Coronary artery (tissue), 2 donors: ENCODE results near the gene CASK.
"Not testable (repeated sequence)": the region's sequence is repeated elsewhere in the genome, so short reads cannot be mapped to it uniquely, and the experiment has no call there.

ENCODE experiments used
- DNase-seq: peaks from one replicate; pipeline ENCODE4 v3.0.0-alpha.2; 2017; ENCODE audit warnings: low spot score
- H3K27ac ChIP-seq, 2 donors: fragments of 200-600 bp; sonication (generic); one replicate each; pipeline ENCODE4 v1.5.1; 2016 to 2019
- H3K4me3 ChIP-seq: fragments of 200-600 bp; sonication (generic); 2 replicates; pipeline ENCODE4 v1.5.1; 2016; ENCODE audit warnings: mild to moderate bottlenecking, moderate library complexity
- TF ChIP-seq, protein P1 (sequence below): fragments of 200-600 bp; sonication (generic); IDR thresholded peaks from one replicate; pipeline ENCODE4 v1.5.1; 2019; ENCODE audit warnings: antibody characterized with exemption

The CASK gene

DNA sequence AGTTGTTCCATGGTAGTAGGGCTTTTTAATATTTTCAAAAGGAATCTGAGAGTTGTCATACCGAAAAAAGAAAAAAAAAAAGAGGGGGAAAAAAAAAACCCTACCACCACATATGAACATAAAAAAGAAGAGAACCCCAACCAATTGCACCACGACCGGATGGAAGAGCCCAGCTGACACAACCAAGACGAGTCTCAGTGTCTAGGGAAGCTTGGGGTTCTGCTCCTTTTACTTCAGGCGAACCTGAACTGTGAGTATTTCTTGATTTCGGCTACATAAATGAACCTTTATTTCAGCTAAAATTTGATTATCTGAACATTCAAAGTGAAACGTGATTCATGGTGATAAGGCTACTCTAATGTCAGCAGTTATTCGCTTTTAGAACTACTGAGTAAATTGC, 234.5 kb downstream of the CASK start, which contains the start of gene GPR34:
Gene GPR34 (plus strand): TSS at position 139 of the 400 bp plus-strand sequence. CDS start 6,661 bp downstream, outside the sequence.
- TF ChIP-seq, protein P1, sequence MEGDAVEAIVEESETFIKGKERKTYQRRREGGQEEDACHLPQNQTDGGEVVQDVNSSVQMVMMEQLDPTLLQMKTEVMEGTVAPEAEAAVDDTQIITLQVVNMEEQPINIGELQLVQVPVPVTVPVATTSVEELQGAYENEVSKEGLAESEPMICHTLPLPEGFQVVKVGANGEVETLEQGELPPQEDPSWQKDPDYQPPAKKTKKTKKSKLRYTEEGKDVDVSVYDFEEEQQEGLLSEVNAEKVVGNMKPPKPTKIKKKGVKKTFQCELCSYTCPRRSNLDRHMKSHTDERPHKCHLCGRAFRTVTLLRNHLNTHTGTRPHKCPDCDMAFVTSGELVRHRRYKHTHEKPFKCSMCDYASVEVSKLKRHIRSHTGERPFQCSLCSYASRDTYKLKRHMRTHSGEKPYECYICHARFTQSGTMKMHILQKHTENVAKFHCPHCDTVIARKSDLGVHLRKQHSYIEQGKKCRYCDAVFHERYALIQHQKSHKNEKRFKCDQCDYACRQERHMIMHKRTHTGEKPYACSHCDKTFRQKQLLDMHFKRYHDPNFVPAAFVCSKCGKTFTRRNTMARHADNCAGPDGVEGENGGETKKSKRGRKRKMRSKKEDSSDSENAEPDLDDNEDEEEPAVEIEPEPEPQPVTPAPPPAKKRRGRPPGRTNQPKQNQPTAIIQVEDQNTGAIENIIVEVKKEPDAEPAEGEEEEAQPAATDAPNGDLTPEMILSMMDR = no peak
- no peak for DNase-seq
- Histone ChIP-seq H3K27ac (peak within 1 kb of the TSS in 1 of 2 donors; percentile 66), H3K4me3 (peak within 1 kb of the TSS; percentile 41)

DNA sequence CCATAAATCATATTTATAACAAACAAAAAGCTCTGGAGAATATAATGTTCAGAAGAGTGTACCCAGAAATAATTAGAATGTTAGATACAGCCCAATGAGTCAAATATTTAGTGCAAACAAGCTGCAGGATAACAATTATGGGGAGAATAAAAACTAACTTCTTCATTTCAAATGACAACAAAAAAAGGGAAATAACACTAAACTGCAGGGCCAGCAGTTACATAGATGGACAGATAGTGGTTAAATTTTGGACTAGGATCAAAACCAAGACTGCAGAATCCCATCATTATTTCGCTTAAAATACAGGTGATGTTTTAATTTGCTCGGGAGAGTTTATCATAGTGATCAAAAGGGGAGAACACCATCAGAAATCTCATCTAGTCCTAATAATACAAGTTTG, 235.2 kb downstream of the CASK start:
- Histone ChIP-seq H3K4me3 (no peak overlapping the region), H3K27ac (peak overlapping the region in 1 of 2 donors; percentile 1)
- TF ChIP-seq, protein P1 = no peak
- DNase-seq = no peak

DNA sequence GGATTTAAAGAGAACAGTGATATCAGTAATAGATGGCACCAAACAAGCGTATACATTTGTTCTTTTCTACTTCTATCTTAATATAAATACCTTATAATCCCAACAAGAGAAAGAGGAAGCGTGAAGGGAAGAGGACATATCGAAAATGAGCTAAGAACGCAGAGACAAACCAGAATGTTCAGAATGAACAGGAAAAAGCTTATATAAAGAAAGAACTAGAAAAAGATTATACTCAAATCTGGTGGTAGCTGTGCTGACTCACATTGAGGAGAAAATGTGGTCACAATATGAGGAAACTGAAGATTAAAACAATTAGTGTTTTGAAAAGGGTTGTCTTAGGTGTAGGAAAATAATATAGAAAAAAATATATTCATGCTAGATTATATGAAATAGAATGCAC, 236.6 kb downstream of the CASK start:
- TF ChIP-seq, protein P1 = no peak
- no peak for DNase-seq
- Histone ChIP-seq H3K4me3 (no peak overlapping the region), H3K27ac (peak overlapping the region in 1 of 2 donors; percentile 22)

DNA sequence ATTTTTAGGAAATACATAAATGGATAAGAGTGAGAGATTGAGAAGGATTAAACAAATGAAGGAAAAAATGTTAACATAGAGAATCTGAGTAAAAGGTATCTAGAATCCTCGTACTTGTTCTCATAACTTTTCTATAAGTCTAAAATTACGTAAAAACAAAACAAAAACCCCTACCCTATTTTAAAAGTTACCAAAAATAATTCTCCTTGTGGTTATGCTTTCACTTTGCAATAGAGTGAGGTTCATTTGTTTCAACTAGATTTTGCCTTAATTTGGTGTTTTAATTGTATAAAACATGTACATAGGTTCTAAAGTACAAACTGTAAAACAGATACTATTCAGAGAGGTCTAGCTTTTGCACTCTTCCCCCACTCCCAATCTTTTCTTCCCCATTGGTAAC, 238.4 kb downstream of the CASK start:
- TF ChIP-seq, protein P1 = no peak
- Histone ChIP-seq H3K4me3 (no peak overlapping the region), H3K27ac (no peak overlapping the region)
- no peak for DNase-seq

DNA sequence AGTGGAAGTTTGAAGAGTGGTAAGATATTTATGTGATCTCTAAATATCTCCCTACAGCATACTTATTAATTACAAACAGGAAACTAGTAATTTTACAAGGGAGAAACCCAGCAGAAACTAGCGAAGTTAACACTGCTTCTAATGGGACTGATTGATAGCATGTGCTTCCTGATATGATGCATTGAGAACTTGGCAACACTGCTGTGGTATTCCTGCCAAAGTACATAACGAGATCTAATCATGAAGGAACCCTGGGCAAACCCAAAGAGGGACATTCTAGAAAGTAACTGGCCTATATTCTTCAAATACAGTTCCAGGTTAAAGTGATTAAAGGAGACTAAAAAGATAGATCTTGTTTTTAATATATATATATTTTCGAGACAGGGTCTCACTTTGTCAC, 239.2 kb downstream of the CASK start:
- H3K27ac ChIP-seq = no peak overlapping the region
- TF ChIP-seq, protein P1 = no peak
- DNase-seq = no peak
- no peak overlapping the region for H3K4me3 ChIP-seq

DNA sequence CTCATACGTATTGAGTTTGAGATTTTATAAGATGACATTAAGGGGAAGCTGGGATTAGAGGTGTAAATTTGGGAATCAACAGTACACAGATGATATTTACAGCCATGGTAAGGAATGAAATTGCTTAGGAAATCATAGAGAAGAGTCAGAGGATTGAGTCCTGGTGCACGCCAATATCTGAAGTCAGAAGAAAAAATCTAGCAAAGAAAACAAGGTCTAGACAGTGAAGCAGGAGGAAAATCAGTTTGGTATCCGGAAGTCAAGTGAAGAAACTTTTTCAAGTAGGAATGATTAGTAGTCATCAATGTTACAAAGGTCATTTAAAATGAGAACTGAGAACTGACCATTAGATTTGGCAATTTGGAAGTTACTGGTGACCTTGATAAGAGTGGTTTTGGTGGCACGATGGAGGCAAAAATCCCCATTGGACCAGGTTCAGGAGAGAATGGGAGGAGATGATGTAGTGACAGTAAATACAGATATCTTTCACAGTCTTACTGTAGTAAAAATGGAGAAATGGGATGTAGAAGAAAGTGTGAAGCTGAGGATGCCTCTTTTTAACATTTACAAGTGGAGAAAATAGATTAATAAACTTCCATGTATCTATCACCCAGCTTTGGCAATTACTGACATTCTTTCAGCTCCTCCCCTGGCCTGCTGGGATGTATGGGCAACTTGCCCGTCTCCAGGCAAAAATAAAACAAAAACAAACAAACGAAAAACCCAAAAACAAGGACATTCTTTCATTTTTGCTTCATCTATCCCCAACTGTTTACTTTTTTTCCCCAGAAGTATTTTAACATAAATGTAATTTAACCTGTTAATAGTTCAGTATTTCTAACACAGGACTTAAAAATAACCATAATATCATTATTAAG, 245.9 kb downstream of the CASK start:
- no peak overlapping the region for H3K4me3 ChIP-seq
- TF ChIP-seq, protein P1 = no peak
- peak overlapping the region in 1 of 2 donors; percentile 28 for H3K27ac ChIP-seq
- DNase-seq = no peak

DNA sequence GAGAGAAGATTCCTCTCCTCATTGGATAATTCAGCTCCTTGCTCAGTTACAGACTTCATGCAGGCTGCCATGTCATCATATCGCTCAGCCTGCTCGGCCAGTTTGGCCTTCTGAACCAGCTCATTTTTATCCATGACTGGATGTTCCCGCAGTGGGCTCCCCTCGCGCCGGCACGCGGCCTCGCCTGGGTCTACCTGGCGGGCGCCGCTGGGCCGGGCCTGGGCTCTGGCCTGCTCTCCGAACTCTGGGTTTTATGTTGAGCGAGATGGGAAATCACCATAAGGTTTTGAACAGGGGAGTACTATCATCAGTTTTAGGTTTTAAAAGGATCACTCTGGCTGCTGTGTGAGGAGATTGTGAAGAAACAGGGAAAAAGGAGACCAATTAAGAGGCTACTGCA, 247.0 kb downstream of the CASK start:
- DNase-seq, H3K27ac ChIP-seq, H3K4me3 ChIP-seq: not testable (repeated sequence)
